ENCODE results near the gene ADPGK. TPM values are rescaled to one million over a fixed set of nuclear protein-coding genes. Genes with fewer than 3 reads are reported as not detected.
"Not testable (repeated sequence)": the region's sequence is repeated elsewhere in the genome, so short reads cannot be mapped to it uniquely, and the experiment has no call there.

ADPGK gene
- total RNA-seq, 4 donors from 2014 or later, result 53.2 to 94.1 (median 69.7) TPM

DNA sequence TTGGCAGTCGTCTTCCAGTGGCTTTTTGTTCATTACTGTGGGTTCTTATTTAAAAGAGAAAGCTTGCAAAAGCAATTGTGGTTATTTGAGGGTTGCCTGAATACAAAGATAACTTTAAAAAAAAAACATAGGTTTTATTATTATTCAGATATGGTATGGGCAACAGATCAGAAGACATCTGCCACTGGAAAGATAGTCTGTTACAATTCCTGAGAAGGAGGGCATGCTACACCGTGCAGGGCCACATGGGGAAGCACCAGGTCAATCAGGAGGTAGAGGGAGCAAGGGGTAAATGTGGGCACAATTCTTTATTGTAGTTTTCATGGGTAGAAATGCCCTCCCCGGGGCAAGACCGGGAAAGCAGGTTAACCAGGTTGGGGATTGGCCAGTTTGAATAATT lies 51.0 kb downstream of the ADPGK start:
- Histone ChIP-seq H3K27me3 (no peaks in the 10 kb centered on the region), H3K4me3 (no peak overlapping the region), H3K36me3 (peaks cover 0 to 45% (median 0%) of the 10 kb centered on the region in 3 donors), H3K4me1 (no peaks in the 10 kb centered on the region), H3K9me3 (no peaks in the 10 kb centered on the region), H3K27ac (no peak overlapping the region)
- no peak for DNase-seq
- no peak for TF ChIP-seq POLR2A (IDR thresholded peaks at IDR 0.05)
- TF ChIP-seq CTCF (IDR thresholded peaks at IDR 0.05), result peak in 1 of 6 experiments; percentile 5

DNA sequence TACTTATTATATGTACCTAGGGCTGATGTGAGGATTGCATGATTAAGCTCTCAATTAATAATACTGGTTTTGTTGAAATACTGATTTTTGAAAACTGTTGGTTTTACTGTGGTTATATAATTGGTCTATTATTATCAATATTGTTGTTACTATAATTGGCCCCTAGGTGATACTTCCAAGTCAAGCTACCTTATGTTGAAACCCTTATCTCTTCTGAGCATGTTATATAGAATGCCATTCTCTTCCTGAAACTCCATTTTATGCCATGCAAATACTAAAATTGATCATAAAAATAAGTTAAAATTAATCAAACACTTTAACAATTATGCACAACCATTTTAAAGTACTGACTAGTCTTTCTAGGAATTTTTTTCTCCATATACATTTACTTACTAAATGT lies 51.5 kb downstream of the ADPGK start:
- H3K27me3 ChIP-seq, result no peaks in the 10 kb centered on the region
- no peaks in the 10 kb centered on the region for H3K4me1 ChIP-seq
- H3K36me3 ChIP-seq, result peaks cover 0 to 42% (median 0%) of the 10 kb centered on the region in 3 donors
- H3K9me3 ChIP-seq, result no peaks in the 10 kb centered on the region
- no peak for TF ChIP-seq POLR2A (IDR thresholded peaks at IDR 0.05)
- no peak for TF ChIP-seq CTCF (IDR thresholded peaks at IDR 0.05)
- H3K4me3 ChIP-seq, result no peak overlapping the region
- H3K27ac ChIP-seq, result no peak overlapping the region
- DNase-seq, result no peak

- Histone ChIP-seq H3K4me1 (no peaks in the 10 kb centered on the region), H3K27ac (no peak overlapping the region), H3K27me3 (no peaks in the 10 kb centered on the region), H3K4me3 (no peak overlapping the region), H3K36me3 (peaks cover 0 to 23% (median 0%) of the 10 kb centered on the region in 3 donors), H3K9me3 (no peaks in the 10 kb centered on the region)
- no peak for DNase-seq
- TF ChIP-seq CTCF (IDR thresholded peaks at IDR 0.05), result no peak
- no peak for TF ChIP-seq POLR2A (IDR thresholded peaks at IDR 0.05)
Observed at GRCh38 chr15:72728821-72729220, 54.7 kb downstream of the ADPGK start.

- H3K4me1 ChIP-seq, result not testable (repeated sequence)
Observed at GRCh38 chr15:72728249-72728648, 55.3 kb downstream of the ADPGK start.

DNA sequence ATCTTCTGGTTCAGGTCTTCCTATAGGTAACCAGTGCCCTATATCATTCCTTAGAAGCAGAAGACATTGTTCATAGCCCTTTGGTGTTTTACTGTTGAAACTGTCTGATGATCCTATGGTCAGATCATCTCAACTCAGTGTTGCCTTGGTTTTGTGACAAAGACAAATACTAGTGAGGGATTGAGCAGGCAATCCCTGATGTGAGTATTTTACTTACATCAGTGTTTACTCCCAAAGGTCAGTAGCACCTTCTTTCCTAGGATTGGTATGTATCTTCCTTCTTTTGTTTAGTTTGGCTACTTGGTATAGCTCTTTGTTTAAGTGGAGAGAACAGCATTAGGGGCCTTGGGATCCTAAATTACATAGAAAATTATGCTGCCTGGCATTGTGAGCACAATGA lies 56.4 kb downstream of the ADPGK start:
- Histone ChIP-seq H3K4me3 (no peak overlapping the region), H3K27me3 (no peaks in the 10 kb centered on the region), H3K9me3 (no peaks in the 10 kb centered on the region), H3K4me1 (no peaks in the 10 kb centered on the region), H3K27ac (no peak overlapping the region), H3K36me3 (peaks cover 0 to 24% (median 0%) of the 10 kb centered on the region in 3 donors)
- TF ChIP-seq POLR2A (IDR thresholded peaks at IDR 0.05) (no peak), CTCF (IDR thresholded peaks at IDR 0.05) (no peak)
- DNase-seq, result no peak

More at GRCh38 chr15:72728249-72728648, 55.3 kb downstream of the ADPGK start:
- H3K9me3 ChIP-seq, DNase-seq, H3K4me3 ChIP-seq, H3K27me3 ChIP-seq, H3K27ac ChIP-seq: not testable (repeated sequence)
- peaks cover 0 to 27% (median 0%) of the 10 kb centered on the region in 3 donors for H3K36me3 ChIP-seq

DNA sequence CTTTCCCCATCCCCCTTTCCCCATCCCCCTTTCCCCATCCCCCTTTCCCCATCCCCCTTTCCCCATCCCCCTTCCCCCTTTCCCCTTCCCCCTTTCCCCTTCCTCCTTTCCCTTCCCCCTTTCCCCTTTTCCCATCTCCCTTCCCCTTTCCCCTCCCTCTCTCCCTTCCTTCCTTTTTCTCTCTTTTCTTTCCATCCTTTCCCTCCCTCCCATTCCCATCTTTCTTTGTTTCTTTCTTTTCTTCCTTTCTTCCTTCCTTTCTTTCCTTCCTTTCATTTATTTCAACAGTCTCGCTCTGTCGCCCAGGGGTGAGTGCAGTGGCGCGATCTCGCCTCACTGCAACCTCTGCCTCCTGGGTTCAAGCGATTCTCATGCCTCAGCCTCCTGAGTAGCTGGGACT lies 57.7 kb downstream of the ADPGK start:
- H3K4me3 ChIP-seq, H3K27me3 ChIP-seq, H3K9me3 ChIP-seq, H3K27ac ChIP-seq, H3K4me1 ChIP-seq, DNase-seq: not testable (repeated sequence)
- peaks cover 0 to 15% (median 0%) of the 10 kb centered on the region in 3 donors for H3K36me3 ChIP-seq

GRCh38 chr15:72725446-72725845 lies 58.1 kb downstream of the ADPGK start:
- Histone ChIP-seq H3K4me1 (no peaks in the 10 kb centered on the region), H3K27ac (no peak overlapping the region), H3K36me3 (peaks cover 0 to 15% (median 0%) of the 10 kb centered on the region in 3 donors), H3K27me3 (no peaks in the 10 kb centered on the region), H3K4me3 (no peak overlapping the region), H3K9me3 (no peaks in the 10 kb centered on the region)
- no peak for DNase-seq
- TF ChIP-seq POLR2A (IDR thresholded peaks at IDR 0.05), result no peak
- no peak for TF ChIP-seq CTCF (IDR thresholded peaks at IDR 0.05)
